ENCODE measurements around the gene SNCG. TPM values are rescaled to one million over a fixed set of nuclear protein-coding genes. Genes with fewer than 3 reads are reported as not detected.
"Not testable (repeated sequence)": the region's sequence is repeated elsewhere in the genome, so short reads cannot be mapped to it uniquely, and the experiment has no call there.

The SNCG gene
- total RNA-seq, 4 donors from 2014 or later: 11.5 to 40.2 (median 23.1) TPM

DNA sequence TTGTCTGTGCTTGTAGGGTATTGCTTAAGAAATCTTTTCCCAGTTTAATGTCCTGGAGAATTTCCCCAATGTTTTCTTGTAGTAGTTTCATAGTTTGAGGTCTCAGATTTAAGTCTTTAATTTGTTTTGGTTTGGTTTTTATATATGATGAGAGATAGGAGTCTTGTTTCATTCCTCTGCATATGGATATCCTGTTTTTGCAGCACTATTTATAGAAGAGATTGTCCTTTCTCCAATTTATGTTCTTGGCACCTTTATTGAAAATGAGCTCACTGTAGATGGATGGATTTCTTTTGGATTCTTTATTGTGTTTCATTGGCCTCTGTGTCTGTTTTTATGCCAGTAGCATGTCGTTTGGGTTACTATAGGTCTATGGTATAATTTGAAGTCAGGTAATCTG, 30.1 kb downstream of the SNCG start:
- no peaks in the 10 kb centered on the region for H3K9me3 ChIP-seq
- DNase-seq: no peak
- no peaks in the 10 kb centered on the region for H3K36me3 ChIP-seq
- no peak overlapping the region for H3K27ac ChIP-seq
- H3K4me1 ChIP-seq: no peaks in the 10 kb centered on the region
- no peaks in the 10 kb centered on the region for H3K27me3 ChIP-seq
- WGBS, 2 donors: 53 to 62% methylated on average over 1 of the region's 1 CpG
- no peak overlapping the region for H3K4me3 ChIP-seq (replicated peaks in 1 of 3)
- TF ChIP-seq, protein P1, sequence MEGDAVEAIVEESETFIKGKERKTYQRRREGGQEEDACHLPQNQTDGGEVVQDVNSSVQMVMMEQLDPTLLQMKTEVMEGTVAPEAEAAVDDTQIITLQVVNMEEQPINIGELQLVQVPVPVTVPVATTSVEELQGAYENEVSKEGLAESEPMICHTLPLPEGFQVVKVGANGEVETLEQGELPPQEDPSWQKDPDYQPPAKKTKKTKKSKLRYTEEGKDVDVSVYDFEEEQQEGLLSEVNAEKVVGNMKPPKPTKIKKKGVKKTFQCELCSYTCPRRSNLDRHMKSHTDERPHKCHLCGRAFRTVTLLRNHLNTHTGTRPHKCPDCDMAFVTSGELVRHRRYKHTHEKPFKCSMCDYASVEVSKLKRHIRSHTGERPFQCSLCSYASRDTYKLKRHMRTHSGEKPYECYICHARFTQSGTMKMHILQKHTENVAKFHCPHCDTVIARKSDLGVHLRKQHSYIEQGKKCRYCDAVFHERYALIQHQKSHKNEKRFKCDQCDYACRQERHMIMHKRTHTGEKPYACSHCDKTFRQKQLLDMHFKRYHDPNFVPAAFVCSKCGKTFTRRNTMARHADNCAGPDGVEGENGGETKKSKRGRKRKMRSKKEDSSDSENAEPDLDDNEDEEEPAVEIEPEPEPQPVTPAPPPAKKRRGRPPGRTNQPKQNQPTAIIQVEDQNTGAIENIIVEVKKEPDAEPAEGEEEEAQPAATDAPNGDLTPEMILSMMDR (IDR thresholded peaks at IDR 0.05): no peak
- TF ChIP-seq POLR2A (IDR thresholded peaks at IDR 0.05): no peak
- intact Hi-C loops (cut with DNase I): no loop called here

DNA sequence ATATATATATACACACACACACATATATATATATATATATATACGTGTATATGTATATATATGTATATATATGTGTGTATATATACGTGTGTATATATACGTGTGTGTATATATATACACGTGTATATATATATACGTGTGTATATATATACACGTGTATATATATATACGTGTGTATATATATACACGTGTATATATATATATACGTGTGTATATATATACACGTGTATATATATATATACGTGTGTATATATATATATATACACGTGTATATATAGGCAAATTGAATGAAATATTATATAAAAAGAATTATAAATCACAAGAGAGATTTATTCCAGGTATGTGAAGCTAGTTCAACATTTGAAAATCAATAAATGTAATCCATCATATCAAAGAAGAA, 33.0 kb downstream of the SNCG start:
- H3K4me1 ChIP-seq; H3K9me3 ChIP-seq; H3K36me3 ChIP-seq; DNase-seq; H3K27me3 ChIP-seq; H3K4me3 ChIP-seq (replicated peaks in 1 of 3); H3K27ac ChIP-seq; intact Hi-C loops (cut with DNase I): not testable (repeated sequence)
- 85 to 88% methylated on average over 12 of the region's 12 CpGs for WGBS, 2 donors

DNA sequence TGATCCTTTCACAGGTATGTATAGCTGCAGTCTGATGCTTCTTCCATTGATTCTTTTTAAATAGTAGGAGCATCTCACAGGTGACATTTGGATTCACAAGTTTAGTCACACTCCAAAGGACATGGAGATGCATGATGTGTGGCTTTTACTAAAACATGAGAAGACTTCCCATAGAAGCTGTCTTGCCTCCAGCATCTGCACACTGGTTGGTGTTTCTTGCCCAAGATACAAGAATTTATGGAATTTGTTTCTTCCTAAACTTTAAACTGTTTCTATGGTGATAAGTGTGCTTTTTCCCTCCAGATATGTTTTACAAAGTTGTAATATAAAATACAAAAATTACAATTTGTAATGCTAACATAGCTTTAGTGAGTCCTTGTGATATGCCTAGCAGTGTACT, 34.1 kb downstream of the SNCG start:
- H3K36me3 ChIP-seq: no peaks in the 10 kb centered on the region
- intact Hi-C loops (cut with DNase I): no loop called here
- no peak overlapping the region for H3K4me3 ChIP-seq (replicated peaks in 1 of 3)
- TF ChIP-seq, protein P1 (IDR thresholded peaks at IDR 0.05): no peak
- no peak for TF ChIP-seq POLR2A (IDR thresholded peaks at IDR 0.05)
- H3K4me1 ChIP-seq: no peaks in the 10 kb centered on the region
- H3K27ac ChIP-seq: no peak overlapping the region
- no peaks in the 10 kb centered on the region for H3K27me3 ChIP-seq
- no peaks in the 10 kb centered on the region for H3K9me3 ChIP-seq
- no peak for DNase-seq

DNA sequence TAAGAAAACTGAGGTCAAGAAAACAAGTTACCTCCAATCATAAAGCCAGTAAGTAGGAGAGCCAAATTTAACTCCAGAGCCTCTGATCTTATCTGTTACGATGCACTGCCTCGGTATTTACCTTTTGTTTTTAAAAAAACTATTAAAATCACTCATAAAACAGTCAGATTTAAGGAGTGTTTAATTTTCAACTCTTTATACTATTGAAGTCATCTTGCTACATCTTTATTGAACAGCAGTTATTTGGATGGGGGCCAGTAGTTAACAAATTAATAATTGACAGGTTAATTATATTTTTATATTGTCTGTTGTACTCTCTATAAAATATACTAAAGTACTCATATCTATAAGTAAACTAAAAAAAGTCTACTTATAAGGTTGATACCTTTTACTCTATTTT, 34.5 kb downstream of the SNCG start:
- intact Hi-C loops (cut with DNase I): no loop called here
- Histone ChIP-seq H3K27ac (no peak overlapping the region), H3K4me3 (replicated peaks in 1 of 3) (no peak overlapping the region), H3K36me3 (no peaks in the 10 kb centered on the region), H3K4me1 (no peaks in the 10 kb centered on the region), H3K9me3 (no peaks in the 10 kb centered on the region), H3K27me3 (no peaks in the 10 kb centered on the region)
- WGBS, 2 donors: 92 to 96% methylated on average over 2 of the region's 2 CpGs
- no peak for DNase-seq
- TF ChIP-seq, protein P1 (IDR thresholded peaks at IDR 0.05): no peak
- TF ChIP-seq POLR2A (IDR thresholded peaks at IDR 0.05): no peak

DNA sequence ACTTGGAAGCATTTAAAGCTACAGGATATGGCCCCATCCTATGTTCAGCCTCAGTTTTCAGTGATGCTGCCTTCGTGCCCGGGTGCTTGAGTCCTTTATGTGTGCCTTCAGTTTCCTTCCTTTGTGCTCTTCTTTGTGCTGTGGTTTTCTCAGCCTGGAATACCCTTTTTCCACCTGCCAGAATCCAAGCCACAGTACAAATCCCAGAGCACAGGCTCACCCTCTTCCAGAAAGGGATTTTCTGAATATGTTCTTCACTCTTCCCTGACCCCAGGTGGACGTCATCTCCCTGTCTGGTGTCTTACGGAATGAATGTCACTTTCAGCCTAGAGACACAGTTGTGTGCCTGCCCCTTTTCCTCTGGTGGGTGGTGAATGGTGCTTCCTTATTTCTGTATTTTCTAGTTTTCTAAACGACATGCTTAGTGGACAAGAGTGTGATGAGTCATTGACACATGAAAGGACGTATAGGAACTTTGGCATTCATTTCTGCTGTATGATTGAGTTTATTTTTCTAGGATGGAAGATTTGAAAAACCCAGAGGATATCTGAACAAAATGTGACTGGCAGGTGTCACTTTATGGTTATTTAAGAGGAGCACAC, 41.5 kb downstream of the SNCG start:
- H3K36me3 ChIP-seq; H3K9me3 ChIP-seq; H3K4me3 ChIP-seq (replicated peaks in 1 of 3); intact Hi-C loops (cut with DNase I); H3K4me1 ChIP-seq; H3K27me3 ChIP-seq; DNase-seq; H3K27ac ChIP-seq: not testable (repeated sequence)
- WGBS, 2 donors: 82 to 84% methylated on average over 6 of the region's 6 CpGs

DNA sequence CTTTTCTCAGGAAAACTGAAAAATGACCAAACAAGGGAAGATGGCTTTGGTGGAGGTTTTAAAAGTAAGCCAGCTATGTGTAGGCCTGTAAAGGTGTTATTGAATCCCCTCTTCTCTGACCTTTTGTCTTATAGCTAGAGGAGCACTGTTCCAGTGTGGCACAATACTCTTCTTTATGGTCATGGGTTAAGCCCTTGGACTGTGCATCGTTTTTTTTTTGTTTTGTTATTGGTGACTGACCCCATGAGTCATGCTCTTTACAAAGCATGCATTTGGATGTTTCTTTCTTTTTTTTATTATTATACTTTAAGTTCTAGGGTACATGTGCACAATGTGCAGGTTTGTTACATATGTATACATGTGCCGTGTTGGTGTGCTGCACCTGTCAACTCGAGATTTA, 42.1 kb downstream of the SNCG start:
- TF ChIP-seq POLR2A (IDR thresholded peaks at IDR 0.05): no peak
- TF ChIP-seq, protein P1 (IDR thresholded peaks at IDR 0.05): no peak
- H3K9me3 ChIP-seq: no peaks in the 10 kb centered on the region
- DNase-seq: no peak
- 78 to 81% methylated on average over 3 of the region's 3 CpGs for WGBS, 2 donors
- H3K4me1 ChIP-seq: no peaks in the 10 kb centered on the region
- H3K27ac ChIP-seq: no peak overlapping the region
- no peaks in the 10 kb centered on the region for H3K27me3 ChIP-seq
- H3K4me3 ChIP-seq (replicated peaks in 1 of 3): no peak overlapping the region
- H3K36me3 ChIP-seq: no peaks in the 10 kb centered on the region
- intact Hi-C loops (cut with DNase I): no loop called here

DNA sequence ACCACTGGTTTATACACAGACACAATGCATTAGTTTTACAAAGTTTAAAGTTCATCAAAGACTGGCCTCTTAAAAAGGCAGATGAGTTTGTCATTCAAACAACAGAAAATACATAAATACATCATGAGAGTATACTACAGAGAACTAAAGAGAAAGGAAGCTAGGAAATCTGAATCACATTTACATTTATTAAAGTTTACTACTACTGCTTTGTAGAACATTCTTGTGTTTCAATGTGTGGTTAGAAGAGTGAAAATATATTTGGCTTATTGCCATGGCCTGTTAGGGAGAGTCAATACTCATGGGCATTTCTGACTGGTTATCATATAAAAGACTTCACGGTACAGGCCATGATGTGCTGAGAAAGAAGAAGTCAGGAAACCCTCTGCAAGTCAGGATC, 48.7 kb downstream of the SNCG start:
- H3K27ac ChIP-seq; H3K36me3 ChIP-seq; intact Hi-C loops (cut with DNase I); DNase-seq; H3K4me1 ChIP-seq; H3K27me3 ChIP-seq; H3K9me3 ChIP-seq; H3K4me3 ChIP-seq (replicated peaks in 1 of 3): not testable (repeated sequence)
- 29 to 73% methylated on average over 1 of the region's 1 CpG for WGBS, 2 donors

DNA sequence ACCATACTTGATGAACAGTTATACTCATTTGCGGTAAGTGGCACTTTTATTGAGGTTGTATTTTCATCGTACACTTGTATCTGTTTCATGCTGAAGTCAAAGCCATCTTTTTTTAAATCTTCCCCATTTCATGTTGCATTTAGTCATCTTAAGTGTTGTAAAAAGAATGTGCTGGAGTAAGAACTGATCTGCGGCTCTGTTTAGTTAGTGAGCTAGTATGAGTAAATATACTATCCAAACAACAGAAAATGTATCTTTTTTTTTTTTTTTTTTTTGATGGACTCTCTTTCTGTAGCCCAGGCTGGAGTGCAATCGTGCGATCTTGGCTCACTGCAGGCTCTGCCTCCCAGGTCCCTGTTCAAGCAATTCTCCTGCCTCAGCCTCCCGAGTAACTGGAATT, 49.3 kb downstream of the SNCG start:
- H3K9me3 ChIP-seq; H3K4me3 ChIP-seq (replicated peaks in 1 of 3); H3K27ac ChIP-seq; H3K4me1 ChIP-seq; intact Hi-C loops (cut with DNase I); DNase-seq; H3K36me3 ChIP-seq; H3K27me3 ChIP-seq: not testable (repeated sequence)
- 83% methylated on average over 6 of the region's 6 CpGs for WGBS, 2 donors

DNA sequence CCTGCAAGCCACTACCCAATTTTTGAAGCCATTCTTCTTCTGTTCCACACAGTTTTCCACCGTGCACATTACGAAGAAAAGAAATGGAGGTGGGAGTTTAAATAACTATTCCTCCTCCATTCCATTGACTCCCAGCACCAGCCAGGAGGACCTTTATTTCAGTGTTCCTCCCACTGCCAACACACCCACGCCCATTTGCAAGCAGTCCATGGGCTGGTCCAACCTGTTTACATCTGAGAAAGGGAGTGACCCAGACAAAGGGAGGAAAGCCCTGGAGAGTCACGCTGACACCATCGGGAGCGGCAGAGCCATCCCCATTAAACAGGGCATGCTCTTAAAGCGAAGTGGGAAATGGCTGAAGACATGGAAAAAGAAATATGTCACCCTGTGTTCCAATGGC, 49.9 kb downstream of the SNCG start:
- H3K4me3 ChIP-seq (replicated peaks in 1 of 3); H3K9me3 ChIP-seq; DNase-seq; H3K27ac ChIP-seq; intact Hi-C loops (cut with DNase I); H3K4me1 ChIP-seq; H3K27me3 ChIP-seq; H3K36me3 ChIP-seq: not testable (repeated sequence)
- 96 to 97% methylated on average over 7 of the region's 7 CpGs for WGBS, 2 donors
